ENCODE measurements around the gene FAM120A. TPM values are rescaled to one million over a fixed set of nuclear protein-coding genes. Genes with fewer than 3 reads are reported as not detected.

FAM120A gene
- total RNA-seq, 1 experiment from 2014 or later: 162 TPM

- intact Hi-C loops (cut with micrococcal nuclease): no loop called here
- Mint-ChIP-seq H3K27me3 (ENCODE audit: insufficient read depth, unreplicated experiment) (no peaks in the 10 kb centered on the region), H3K4me1 (ENCODE audit: insufficient read depth, unreplicated experiment) (peaks cover 5% of the 10 kb centered on the region), H3K36me3 (ENCODE audit: insufficient read depth, unreplicated experiment) (peaks cover 5% of the 10 kb centered on the region), H3K4me3 (ENCODE audit: unreplicated experiment) (no peak overlapping the region), H3K9me3 (ENCODE audit: unreplicated experiment) (peaks cover 5% of the 10 kb centered on the region), H3K27ac (ENCODE audit: low read depth, unreplicated experiment) (no peak overlapping the region)
- BruUV-seq (replicated peaks): no TSS peak
- no peak for DNase-seq (ENCODE audit: unreplicated experiment)
- ChIA-PET POLR2A (no interaction called here), CTCF (interaction anchor here (0.6 to 0.9 kb wide), 3 partner anchors 67 to 679 kb away, joined by 3 read pairs; no protein-coding TSS in a partner anchor)
- TF ChIP-seq CTCF (IDR thresholded peaks at IDR 0.05; ENCODE audit: unreplicated experiment): no peak
Observed at GRCh38 chr9:93614830-93615468, 163.5 kb downstream of the FAM120A start.

Small RNA genes within 50 kb of the gene (microRNA-seq; reads per million reads assigned to microRNA genes)
- not detected for gene MIR548AU

Other genes with a start within 250 kb of the FAM120A start
- 47.4 and 50.1 TPM in 2 replicates for gene FAM120AOS, start 1.9 kb downstream of the FAM120A start, total RNA-seq (2022)
- gene PHF2, start 124.9 kb downstream of the FAM120A start, total RNA-seq (2022): 18.9 and 21.7 TPM in 2 replicates